GM18502 (cell line): ENCODE data around the gene FAM241A.
A peak's percentile ranks its signal among the peaks of the same experiment; 100 is the strongest.
"Not testable (repeated sequence)": the region's sequence is repeated elsewhere in the genome, so short reads cannot be mapped to it uniquely, and the experiment has no call there.

Source experiments
- ATAC-seq: cut with Tn5 transposase; IDR thresholded peaks from one replicate; pipeline ENCODE4 v1.9.1; 2021; ENCODE audit warnings: mild to moderate bottlenecking; ENCODE audit not compliant: unreplicated experiment, poor library complexity

The FAM241A gene

GRCh38 chr4:112208137-112209095 is 63.2 kb downstream of the FAM241A start:
- ATAC-seq = not testable (repeated sequence)

- no peak for ATAC-seq
These were observed 65.5 kb downstream of the FAM241A start for GRCh38 chr4:112210777-112211176.

GRCh38 chr4:112213091-112213490 is 67.8 kb downstream of the FAM241A start:
- peak; percentile 81 for ATAC-seq

- no peak for ATAC-seq
These were observed 68.6 kb downstream of the FAM241A start for GRCh38 chr4:112213856-112214255.

GRCh38 chr4:112214390-112215264 is 69.4 kb downstream of the FAM241A start:
- peak; percentile 52 for ATAC-seq

GRCh38 chr4:112219826-112220366 is 74.6 kb downstream of the FAM241A start:
- ATAC-seq = no peak

GRCh38 chr4:112222219-112222955 is 77.1 kb downstream of the FAM241A start:
- ATAC-seq = no peak

GRCh38 chr4:112225157-112225556 is 79.9 kb downstream of the FAM241A start:
- no peak for ATAC-seq

GRCh38 chr4:112230879-112231778 is 85.9 kb downstream of the FAM241A start:
- peak; percentile 83 for ATAC-seq

- ATAC-seq = peak; percentile 71
These were observed 86.8 kb downstream of the FAM241A start, which contains the start of gene AP1AR for GRCh38 chr4:112231779-112232713. Gene AP1AR, plus strand, starts transcription at chr4:112231787. Its CDS starts 305 bp downstream, at chr4:112232092.

- no peak for ATAC-seq
These were observed 89.8 kb downstream of the FAM241A start for GRCh38 chr4:112234952-112235609.

- ATAC-seq = no peak
These were observed 90.8 kb downstream of the FAM241A start for GRCh38 chr4:112236040-112236439.

- ATAC-seq = no peak
These were observed 93.6 kb downstream of the FAM241A start for GRCh38 chr4:112238833-112239232.
